PC-3 (cell line): ENCODE data around the gene KDM2B. TPM values are rescaled to one million over a fixed set of nuclear protein-coding genes. Genes with fewer than 3 reads are reported as not detected.

Experiments
- ATAC-seq: fragments of 200-7000 bp; cut with Tn5 transposase; 2 replicates; pipeline ENCODE4 v1.9.1; 2020; ENCODE audit warnings: mild to moderate bottlenecking, moderate library complexity
- BruUV-seq: library from RNA; stranded (reverse); fragments of 400-500 nt; replicated peaks from 2 replicates; lab custom pipeline; 2021; lab: Mats Ljungman, UMichigan
- CTCF ChIA-PET: fragments of 300-600 bp; sonication (Branson Sonifier 250); formaldehyde crosslinking; loops from one replicate; lab custom pipeline; 2022; ENCODE audit warnings: antibody characterized with exemption; lab: Charles Lee
- POLR2A ChIA-PET: fragments of 300-600 bp; sonication (Branson Sonifier 250); formaldehyde crosslinking; loops from one replicate; lab custom pipeline; 2022; ENCODE audit warnings: antibody characterized with exemption; ENCODE audit not compliant: unreplicated experiment; lab: Charles Lee
- DNase-seq: peaks from one replicate; pipeline ENCODE4 v3.0.0-alpha.2; 2015
- H2AFZ ChIP-seq: fragments of 300-600 bp; sonication (generic); 2 replicates; pipeline ENCODE4 v1.6.0; 2016; ENCODE audit warnings: antibody characterized with exemption, low read length
- H3F3A ChIP-seq: fragments of 300-600 bp; sonication (generic); one replicate; pipeline ENCODE4 v1.6.0; 2017; ENCODE audit warnings: antibody characterized with exemption, low read length, control low read depth, mild to moderate bottlenecking; ENCODE audit not compliant: unreplicated experiment
- H3K27ac ChIP-seq: fragments of 300-600 bp; sonication (generic); 2 replicates; pipeline ENCODE4 v1.5.1; 2016; ENCODE audit warnings: mild to moderate bottlenecking, low read length
- H3K27me3 ChIP-seq: fragments of 300-600 bp; sonication (generic); 2 replicates; pipeline ENCODE4 v1.6.1; 2016; ENCODE audit warnings: low read length, mixed read lengths
- H3K36me3 ChIP-seq: fragments of 300-600 bp; sonication (generic); 2 replicates; pipeline ENCODE4 v1.6.1; 2016; ENCODE audit warnings: low read depth, mixed run types, low read length, mixed read lengths
- H3K4me1 ChIP-seq: fragments of 300-600 bp; sonication (generic); 2 replicates; pipeline ENCODE4 v1.5.1; 2016; ENCODE audit warnings: low read length; ENCODE audit not compliant: insufficient read depth
- H3K4me2 ChIP-seq: fragments of 300-600 bp; sonication (generic); 2 replicates; pipeline ENCODE4 v1.6.0; 2016; ENCODE audit warnings: low read length
- H3K4me3 ChIP-seq: fragments of 300-600 bp; sonication (generic); 2 replicates; pipeline ENCODE4 v1.5.1; 2016; ENCODE audit warnings: mild to moderate bottlenecking, low read length, mixed read lengths
- H3K79me2 ChIP-seq: fragments of 300-600 bp; sonication (generic); 2 replicates; pipeline ENCODE4 v1.6.1; 2017; ENCODE audit warnings: low read length, mixed read lengths
- H3K9ac ChIP-seq: fragments of 300-600 bp; sonication (generic); 2 replicates; pipeline ENCODE4 v1.6.0; 2016; ENCODE audit warnings: mild to moderate bottlenecking, low read length
- H3K9me2 ChIP-seq: fragments of 300-600 bp; sonication (generic); replicated peaks from 2 replicates; pipeline ENCODE4 v1.6.1; 2016; ENCODE audit warnings: mixed run types, low read length, mixed read lengths
- H3K9me3 ChIP-seq: fragments of 300-600 bp; sonication (generic); 2 replicates; pipeline ENCODE4 v1.6.1; 2016; ENCODE audit warnings: low read length, mixed read lengths
- H4K20me1 ChIP-seq: fragments of 300-600 bp; sonication (generic); 2 replicates; pipeline ENCODE4 v1.6.1; 2016; ENCODE audit warnings: low read length, mixed read lengths
- EZH2 ChIP-seq: fragments of 300-600 bp; sonication (generic); IDR thresholded peaks from one replicate; pipeline ENCODE4 v1.6.1; 2017; ENCODE audit warnings: antibody characterized with exemption, mild to moderate bottlenecking, low read length; ENCODE audit not compliant: unreplicated experiment
- EZH2phosphoT487 ChIP-seq: fragments of 300-600 bp; sonication (generic); IDR thresholded peaks from 2 replicates; pipeline ENCODE4 v1.6.1; 2018; ENCODE audit warnings: mild to moderate bottlenecking, antibody characterized with exemption, low read length, borderline replicate concordance
- intact Hi-C: fragments of 100-400 bp; cut with micrococcal nuclease; formaldehyde crosslinking; loops from 2 replicates; pipeline ENCODE4 v1.9.0; 2023
- total RNA-seq: library from RNA; depleted of rRNA; stranded (reverse); fragments of >200 nt; gene quantifications from 2 replicates; pipeline ENCODE4 v1.2.3, GENCODE V29; 2014
- TF ChIP-seq, protein P1 (sequence below): fragments of 300-600 bp; sonication (generic); conservative IDR thresholded peaks from 2 replicates; pipeline ENCODE4 v1.5.1; 2017; ENCODE audit warnings: antibody characterized with exemption, low read depth, mild to moderate bottlenecking, low read length

KDM2B gene
- total RNA-seq, 1 experiment from 2014 or later = 52.5 TPM

DNA sequence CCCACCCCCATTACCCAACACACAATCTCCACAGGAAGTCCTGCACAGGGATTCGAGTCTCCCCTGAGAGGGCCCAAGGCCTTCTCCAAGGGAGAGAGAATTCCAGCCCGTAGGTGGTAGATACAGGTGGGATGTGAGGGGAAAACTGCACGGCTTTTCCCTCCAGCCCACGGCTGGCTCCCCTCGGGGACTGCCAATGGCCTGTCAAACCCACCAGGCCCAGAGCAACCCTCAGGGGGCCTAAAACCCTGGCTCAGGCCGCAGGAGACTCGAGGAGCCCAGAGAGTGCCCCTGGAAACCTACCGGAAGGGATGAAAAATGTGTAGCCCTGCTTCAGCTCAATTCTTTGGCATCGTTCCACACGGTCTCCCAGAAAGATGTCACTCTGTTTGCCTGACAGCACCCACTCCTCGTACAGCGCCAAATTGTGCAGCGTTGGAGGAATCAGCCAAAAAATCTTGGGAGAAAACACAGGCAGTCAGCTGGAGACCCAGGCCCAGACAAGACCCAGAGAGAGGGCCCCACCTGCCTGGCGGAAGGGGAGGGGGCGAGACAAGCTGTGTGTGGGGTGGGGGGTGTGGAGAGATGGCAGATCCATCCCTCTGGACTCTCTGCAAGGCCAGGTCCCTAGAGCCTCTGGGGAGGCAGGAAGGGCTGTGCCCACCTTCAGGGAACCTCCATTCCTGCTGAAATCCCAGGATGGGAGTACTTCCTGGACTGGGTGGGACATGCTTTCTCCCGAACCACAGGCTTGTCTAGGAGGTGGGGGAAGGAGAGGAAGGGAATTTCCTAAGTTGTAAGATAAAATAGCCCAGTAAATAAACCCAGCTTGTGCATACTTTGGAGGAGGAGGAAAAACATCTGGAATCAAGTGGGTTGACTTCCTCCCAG is 48.1 kb downstream of the KDM2B start:
- Histone ChIP-seq H3K4me1 (peaks cover 15% of the 10 kb centered on the region; the same call in 1 of the 2 replicates), H4K20me1 (no peaks in the 10 kb centered on the region), H3K36me3 (peaks cover 17% of the 10 kb centered on the region), H3K9ac (no peak overlapping the region), H2AFZ (no peak overlapping the region), H3F3A (no peaks in the 10 kb centered on the region), H3K4me2 (no peak overlapping the region), H3K27me3 (no peaks in the 10 kb centered on the region), H3K9me2 (no peaks in the 10 kb centered on the region), H3K79me2 (no peaks in the 10 kb centered on the region), H3K27ac (no peak overlapping the region), H3K9me3 (no peaks in the 10 kb centered on the region), H3K4me3 (no peak overlapping the region)
- no TSS peak for BruUV-seq
- intact Hi-C loops = no loop called here
- POLR2A ChIA-PET = no interaction called here
- ATAC-seq (no peak), DNase-seq (no peak)
- TF ChIP-seq, protein P1, sequence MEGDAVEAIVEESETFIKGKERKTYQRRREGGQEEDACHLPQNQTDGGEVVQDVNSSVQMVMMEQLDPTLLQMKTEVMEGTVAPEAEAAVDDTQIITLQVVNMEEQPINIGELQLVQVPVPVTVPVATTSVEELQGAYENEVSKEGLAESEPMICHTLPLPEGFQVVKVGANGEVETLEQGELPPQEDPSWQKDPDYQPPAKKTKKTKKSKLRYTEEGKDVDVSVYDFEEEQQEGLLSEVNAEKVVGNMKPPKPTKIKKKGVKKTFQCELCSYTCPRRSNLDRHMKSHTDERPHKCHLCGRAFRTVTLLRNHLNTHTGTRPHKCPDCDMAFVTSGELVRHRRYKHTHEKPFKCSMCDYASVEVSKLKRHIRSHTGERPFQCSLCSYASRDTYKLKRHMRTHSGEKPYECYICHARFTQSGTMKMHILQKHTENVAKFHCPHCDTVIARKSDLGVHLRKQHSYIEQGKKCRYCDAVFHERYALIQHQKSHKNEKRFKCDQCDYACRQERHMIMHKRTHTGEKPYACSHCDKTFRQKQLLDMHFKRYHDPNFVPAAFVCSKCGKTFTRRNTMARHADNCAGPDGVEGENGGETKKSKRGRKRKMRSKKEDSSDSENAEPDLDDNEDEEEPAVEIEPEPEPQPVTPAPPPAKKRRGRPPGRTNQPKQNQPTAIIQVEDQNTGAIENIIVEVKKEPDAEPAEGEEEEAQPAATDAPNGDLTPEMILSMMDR = no peak
- no peak for TF ChIP-seq EZH2
- no peak for TF ChIP-seq EZH2phosphoT487
- CTCF ChIA-PET = no interaction called here

DNA sequence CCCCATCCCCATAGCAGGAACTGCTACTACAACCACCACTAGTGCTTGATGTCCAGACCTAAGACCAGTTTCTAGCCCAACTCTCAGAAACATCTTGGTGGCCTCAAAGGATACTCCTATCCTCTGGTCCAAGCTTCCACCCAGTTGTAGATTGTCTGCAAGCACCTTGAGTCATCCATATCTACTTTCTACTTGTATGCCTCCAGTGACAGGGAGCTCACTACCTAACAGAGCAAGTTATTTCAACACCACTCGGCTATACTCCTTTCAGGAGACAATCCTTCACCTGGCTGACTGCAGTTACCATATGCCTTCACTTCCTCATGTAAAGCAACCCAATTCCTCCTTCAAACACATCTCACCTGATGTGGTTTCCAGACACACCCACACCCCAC is 49.5 kb downstream of the KDM2B start:
- no TSS peak for BruUV-seq
- Histone ChIP-seq H2AFZ (no peak overlapping the region), H3F3A (no peaks in the 10 kb centered on the region), H3K9ac (no peak overlapping the region), H3K27me3 (no peaks in the 10 kb centered on the region), H4K20me1 (no peaks in the 10 kb centered on the region), H3K9me2 (no peaks in the 10 kb centered on the region), H3K4me3 (no peak overlapping the region), H3K4me2 (no peak overlapping the region), H3K9me3 (no peaks in the 10 kb centered on the region), H3K4me1 (0 out of 2 replicates have a peak, but pooled peaks cover 5% of the 10 kb centered on the region), H3K36me3 (peaks cover 17% of the 10 kb centered on the region), H3K27ac (no peak overlapping the region), H3K79me2 (no peaks in the 10 kb centered on the region)
- intact Hi-C loops = no loop called here
- ATAC-seq (no peak), DNase-seq (no peak)
- ChIA-PET POLR2A (no interaction called here), CTCF (no interaction called here)
- TF ChIP-seq, protein P1 = no peak
- no peak for TF ChIP-seq EZH2phosphoT487
- no peak for TF ChIP-seq EZH2
